Hepatocyte (in vitro differentiated cells): Measurements from ENCODE around the gene USP54.

Experiments used
- CTCF ChIP-seq: fragments of 200-600 bp; sonication (generic); IDR thresholded peaks from 2 replicates; pipeline ENCODE4 v1.5.1; 2016; ENCODE audit warnings: antibody characterized with exemption, mild to moderate bottlenecking; ENCODE audit not compliant: poor library complexity
- EZH2 ChIP-seq: fragments of 200-600 bp; sonication (generic); IDR thresholded peaks from 2 replicates; pipeline ENCODE4 v1.6.1; 2016; ENCODE audit warnings: antibody characterized with exemption, mild to moderate bottlenecking, borderline replicate concordance

GRCh38 chr10:73576890-73577591 is 14.1 kb downstream of the USP54 start:
- no peak for TF ChIP-seq CTCF
- TF ChIP-seq EZH2: no peak
